ENCODE measurements around the gene PIPOX.

The PIPOX gene

GRCh38 chr17:29100296-29100695 is 57.4 kb downstream of the PIPOX start:
- H3K4me3 ChIP-seq (ENCODE audit: low read depth, low read length) = no peak overlapping the region
- DNase-seq (ENCODE audit: low read depth) = no peak
- TF ChIP-seq CTCF (IDR thresholded peaks at IDR 0.05; ENCODE audit: low read depth, low read length, missing control alignments) = no peak

GRCh38 chr17:29102046-29102445 is 59.1 kb downstream of the PIPOX start:
- no peak for TF ChIP-seq CTCF (IDR thresholded peaks at IDR 0.05; ENCODE audit: low read depth, low read length, missing control alignments)
- DNase-seq (ENCODE audit: low read depth) = no peak
- H3K4me3 ChIP-seq (ENCODE audit: low read depth, low read length) = no peak overlapping the region

GRCh38 chr17:29102741-29103181 is 59.8 kb downstream of the PIPOX start:
- H3K4me3 ChIP-seq (ENCODE audit: low read depth, low read length) = no peak overlapping the region
- no peak for TF ChIP-seq CTCF (IDR thresholded peaks at IDR 0.05; ENCODE audit: low read depth, low read length, missing control alignments)
- DNase-seq (ENCODE audit: low read depth) = no peak

- no peak for TF ChIP-seq CTCF (IDR thresholded peaks at IDR 0.05; ENCODE audit: low read depth, low read length, missing control alignments)
- DNase-seq (ENCODE audit: low read depth) = no peak
- H3K4me3 ChIP-seq (ENCODE audit: low read depth, low read length) = no peak overlapping the region
Measured at GRCh38 chr17:29103341-29103740, 60.4 kb downstream of the PIPOX start.

Data from GM12864 (cell line).